Epithelial cell of esophagus (primary cell): ENCODE data around the gene DSN1.

Experiments
- DNase-seq: peaks from one replicate; pipeline ENCODE4 v3.0.0; 2010; ENCODE audit warnings: low read depth
- H3K4me3 ChIP-seq: 2 replicates; pipeline ENCODE4 v1.5.1; 2011; ENCODE audit warnings: mild to moderate bottlenecking, low read length, control low read depth
- CTCF ChIP-seq: IDR thresholded peaks from 2 replicates; pipeline ENCODE4 v1.5.1; 2011; ENCODE audit warnings: low read depth, mild to moderate bottlenecking, low read length, control low read depth, inconsistent platforms; ENCODE audit not compliant: insufficient read depth; ENCODE audit errors: missing control alignments

Gene DSN1

GRCh38 chr20:36728986-36729385 is 44.6 kb downstream of the DSN1 start:
- peak; percentile 39 for TF ChIP-seq CTCF
- H3K4me3 ChIP-seq = no peak overlapping the region
- DNase-seq = peak; percentile 71

- no peak for TF ChIP-seq CTCF
- peak; percentile 30 for DNase-seq
- H3K4me3 ChIP-seq = no peak overlapping the region
These were observed 47.4 kb downstream of the DSN1 start for GRCh38 chr20:36726168-36726567.

GRCh38 chr20:36720510-36720909 is 53.1 kb downstream of the DSN1 start:
- H3K4me3 ChIP-seq = no peak overlapping the region
- DNase-seq = no peak
- TF ChIP-seq CTCF = no peak

- peak; percentile 19 for DNase-seq
- H3K4me3 ChIP-seq = no peak overlapping the region
- TF ChIP-seq CTCF = peak; percentile 42
These were observed 55.9 kb downstream of the DSN1 start for GRCh38 chr20:36717657-36718056.

- TF ChIP-seq CTCF = no peak
- no peak overlapping the region for H3K4me3 ChIP-seq
- no peak for DNase-seq
These were observed 56.5 kb downstream of the DSN1 start for GRCh38 chr20:36717021-36717420.

- no peak overlapping the region for H3K4me3 ChIP-seq
These were observed 60.8 kb downstream of the DSN1 start for GRCh38 chr20:36712775-36713174.

More at GRCh38 chr20:36712775-36713174, 60.8 kb downstream of the DSN1 start:
- DNase-seq = no peak
- TF ChIP-seq CTCF = no peak
